ENCODE results near the gene CNGB1.

CNGB1 gene

GRCh38 chr16:57900796-57901479 is 70.0 kb downstream of the CNGB1 start:
- no peak overlapping the region for H3K9ac ChIP-seq (ENCODE audit: low read depth, low read length, poor library complexity, severe bottlenecking)
- H2AFZ ChIP-seq (ENCODE audit: low read length) = no peak overlapping the region
- no peaks in the 10 kb centered on the region for H4K20me1 ChIP-seq (ENCODE audit: insufficient read depth, low read length, poor library complexity, severe bottlenecking)
- H3K79me2 ChIP-seq (ENCODE audit: insufficient read depth, low read length) = no peaks in the 10 kb centered on the region
- no peak overlapping the region for H3K4me2 ChIP-seq (ENCODE audit: low read depth, low read length, poor library complexity, severe bottlenecking)
- H3K36me3 ChIP-seq (ENCODE audit: insufficient read depth, low read length) = no peaks in the 10 kb centered on the region
- no peak for TF ChIP-seq CTCF (conservative IDR thresholded peaks at IDR 0.05; ENCODE audit: low read length)
- TF ChIP-seq EZH2phosphoT487 (IDR thresholded peaks at IDR 0.05; ENCODE audit: borderline replicate concordance) = no peak
- H3F3A ChIP-seq (ENCODE audit: low read depth) = no peaks in the 10 kb centered on the region
- H3K4me1 ChIP-seq (ENCODE audit: insufficient read depth, low read length, poor library complexity, severe bottlenecking) = no peaks in the 10 kb centered on the region
- no peaks in the 10 kb centered on the region for H3K27me3 ChIP-seq (ENCODE audit: insufficient read depth, low read length, poor library complexity, severe bottlenecking)
- H3K9me3 ChIP-seq (ENCODE audit: insufficient read depth, low read depth, low read length) = no peaks in the 10 kb centered on the region
- H3K9me2 ChIP-seq (replicated peaks; ENCODE audit: low read depth, low read length) = no peaks in the 10 kb centered on the region
- no peak overlapping the region for H3K4me3 ChIP-seq (ENCODE audit: low read length, poor library complexity, severe bottlenecking)

- H3F3A ChIP-seq (ENCODE audit: low read depth) = no peaks in the 10 kb centered on the region
- no peaks in the 10 kb centered on the region for H3K36me3 ChIP-seq (ENCODE audit: insufficient read depth, low read length)
- H3K27me3 ChIP-seq (ENCODE audit: insufficient read depth, low read length, poor library complexity, severe bottlenecking) = no peaks in the 10 kb centered on the region
- no peaks in the 10 kb centered on the region for H4K20me1 ChIP-seq (ENCODE audit: insufficient read depth, low read length, poor library complexity, severe bottlenecking)
- TF ChIP-seq EZH2phosphoT487 (IDR thresholded peaks at IDR 0.05; ENCODE audit: borderline replicate concordance) (no peak), CTCF (conservative IDR thresholded peaks at IDR 0.05; ENCODE audit: low read length) (peak; percentile 92)
- no peaks in the 10 kb centered on the region for H3K9me2 ChIP-seq (replicated peaks; ENCODE audit: low read depth, low read length)
- H3K4me2 ChIP-seq (ENCODE audit: low read depth, low read length, poor library complexity, severe bottlenecking) = no peak overlapping the region
- H3K9ac ChIP-seq (ENCODE audit: low read depth, low read length, poor library complexity, severe bottlenecking) = no peak overlapping the region
- H3K9me3 ChIP-seq (ENCODE audit: insufficient read depth, low read depth, low read length) = no peaks in the 10 kb centered on the region
- H3K79me2 ChIP-seq (ENCODE audit: insufficient read depth, low read length) = no peaks in the 10 kb centered on the region
- no peak overlapping the region for H2AFZ ChIP-seq (ENCODE audit: low read length)
- no peak overlapping the region for H3K4me3 ChIP-seq (ENCODE audit: low read length, poor library complexity, severe bottlenecking)
- H3K4me1 ChIP-seq (ENCODE audit: insufficient read depth, low read length, poor library complexity, severe bottlenecking) = no peaks in the 10 kb centered on the region
Measured at GRCh38 chr16:57899771-57900661, 70.9 kb downstream of the CNGB1 start.

- Histone ChIP-seq H3K9ac (ENCODE audit: low read depth, low read length, poor library complexity, severe bottlenecking) (no peak overlapping the region), H4K20me1 (ENCODE audit: insufficient read depth, low read length, poor library complexity, severe bottlenecking) (no peaks in the 10 kb centered on the region), H3K4me2 (ENCODE audit: low read depth, low read length, poor library complexity, severe bottlenecking) (no peak overlapping the region), H3K9me2 (replicated peaks; ENCODE audit: low read depth, low read length) (no peaks in the 10 kb centered on the region), H3K9me3 (ENCODE audit: insufficient read depth, low read depth, low read length) (no peaks in the 10 kb centered on the region), H3K27me3 (ENCODE audit: insufficient read depth, low read length, poor library complexity, severe bottlenecking) (no peaks in the 10 kb centered on the region), H3F3A (ENCODE audit: low read depth) (no peaks in the 10 kb centered on the region), H3K79me2 (ENCODE audit: insufficient read depth, low read length) (no peaks in the 10 kb centered on the region), H3K4me3 (ENCODE audit: low read length, poor library complexity, severe bottlenecking) (no peak overlapping the region), H3K4me1 (ENCODE audit: insufficient read depth, low read length, poor library complexity, severe bottlenecking) (no peaks in the 10 kb centered on the region), H2AFZ (ENCODE audit: low read length) (no peak overlapping the region), H3K36me3 (ENCODE audit: insufficient read depth, low read length) (no peaks in the 10 kb centered on the region)
- TF ChIP-seq CTCF (conservative IDR thresholded peaks at IDR 0.05; ENCODE audit: low read length) = no peak
- TF ChIP-seq EZH2phosphoT487 (IDR thresholded peaks at IDR 0.05; ENCODE audit: borderline replicate concordance) = no peak
Measured at GRCh38 chr16:57898961-57899360, 72.0 kb downstream of the CNGB1 start.

Measured in Loucy (cell line).